SH-SY5Y (cell line): ENCODE measurements around the gene GIT1.

Experiments used
- GATA2 ChIP-seq: IDR thresholded peaks from 2 replicates; pipeline ENCODE4 v1.6.1; 2011; ENCODE audit warnings: mild to moderate bottlenecking, low read depth, low read length
- GATA3 ChIP-seq: IDR thresholded peaks from 2 replicates; pipeline ENCODE4 v1.6.1; 2011; ENCODE audit warnings: low read depth, mild to moderate bottlenecking, low read length, moderate library complexity

- TF ChIP-seq GATA2: no peak
- TF ChIP-seq GATA3: no peak
These were observed 5.9 kb downstream of the GIT1 start for GRCh38 chr17:29583324-29584248.
